Measurements from ENCODE around the gene PRAMEF6.
"Not testable (repeated sequence)": the region's sequence is repeated elsewhere in the genome, so short reads cannot be mapped to it uniquely, and the experiment has no call there.

PRAMEF6 gene

GRCh38 chr1:12947480-12947879 is at the start of gene PRAMEF6:
TSS of gene PRAMEF6 (minus strand) at chr1:12947580. CDS start at chr1:12942518, 5,062 bp downstream.
- not testable (repeated sequence) for H3K4me1 ChIP-seq (ENCODE audit: control insufficient read depth, insufficient read depth, low read length, unreplicated experiment); H3K27me3 ChIP-seq (ENCODE audit: insufficient read depth, low read length); H3K79me2 ChIP-seq (ENCODE audit: control insufficient read depth, insufficient read depth, low read length, unreplicated experiment); H3K27ac ChIP-seq (ENCODE audit: low read depth, low read length); H3K4me3 ChIP-seq (ENCODE audit: low read depth, low read length); H3K36me3 ChIP-seq (ENCODE audit: insufficient read depth, low read length); H2AFZ ChIP-seq (ENCODE audit: low read length, unreplicated experiment)

- not testable (repeated sequence) for H3K4me3 ChIP-seq (ENCODE audit: low read depth, low read length); H3K27ac ChIP-seq (ENCODE audit: low read depth, low read length)
These were observed 23.0 kb downstream of the PRAMEF6 start for GRCh38 chr1:12924368-12924767.

GRCh38 chr1:12921749-12922148 is 25.6 kb downstream of the PRAMEF6 start:
- not testable (repeated sequence) for H3K27me3 ChIP-seq (ENCODE audit: insufficient read depth, low read length); H3K36me3 ChIP-seq (ENCODE audit: insufficient read depth, low read length); H3K79me2 ChIP-seq (ENCODE audit: control insufficient read depth, insufficient read depth, low read length, unreplicated experiment); H3K4me3 ChIP-seq (ENCODE audit: low read depth, low read length); H3K27ac ChIP-seq (ENCODE audit: low read depth, low read length); H3K4me1 ChIP-seq (ENCODE audit: control insufficient read depth, insufficient read depth, low read length, unreplicated experiment); H2AFZ ChIP-seq (ENCODE audit: low read length, unreplicated experiment)

More at GRCh38 chr1:12924368-12924767, 23.0 kb downstream of the PRAMEF6 start:
- not testable (repeated sequence) for H3K4me1 ChIP-seq (ENCODE audit: control insufficient read depth, insufficient read depth, low read length, unreplicated experiment); H2AFZ ChIP-seq (ENCODE audit: low read length, unreplicated experiment); H3K79me2 ChIP-seq (ENCODE audit: control insufficient read depth, insufficient read depth, low read length, unreplicated experiment); H3K27me3 ChIP-seq (ENCODE audit: insufficient read depth, low read length); H3K36me3 ChIP-seq (ENCODE audit: insufficient read depth, low read length)

- not testable (repeated sequence) for H3K36me3 ChIP-seq (ENCODE audit: insufficient read depth, low read length); H3K27me3 ChIP-seq (ENCODE audit: insufficient read depth, low read length); H3K79me2 ChIP-seq (ENCODE audit: control insufficient read depth, insufficient read depth, low read length, unreplicated experiment); H3K27ac ChIP-seq (ENCODE audit: low read depth, low read length); H3K4me3 ChIP-seq (ENCODE audit: low read depth, low read length); H3K4me1 ChIP-seq (ENCODE audit: control insufficient read depth, insufficient read depth, low read length, unreplicated experiment); H2AFZ ChIP-seq (ENCODE audit: low read length, unreplicated experiment)
These were observed 31.1 kb downstream of the PRAMEF6 start, which contains the start of gene PRAMEF7 for GRCh38 chr1:12916310-12916709. TSS of gene PRAMEF7 (plus strand) at chr1:12916610. CDS start at chr1:12917693, 1,083 bp downstream.

- not testable (repeated sequence) for H3K4me1 ChIP-seq (ENCODE audit: control insufficient read depth, insufficient read depth, low read length, unreplicated experiment); H3K36me3 ChIP-seq (ENCODE audit: insufficient read depth, low read length); H3K79me2 ChIP-seq (ENCODE audit: control insufficient read depth, insufficient read depth, low read length, unreplicated experiment); H3K27ac ChIP-seq (ENCODE audit: low read depth, low read length); H3K27me3 ChIP-seq (ENCODE audit: insufficient read depth, low read length); H3K4me3 ChIP-seq (ENCODE audit: low read depth, low read length); H2AFZ ChIP-seq (ENCODE audit: low read length, unreplicated experiment)
These were observed 43.4 kb downstream of the PRAMEF6 start for GRCh38 chr1:12903793-12904572.

- not testable (repeated sequence) for H3K27me3 ChIP-seq (ENCODE audit: insufficient read depth, low read length); H3K79me2 ChIP-seq (ENCODE audit: control insufficient read depth, insufficient read depth, low read length, unreplicated experiment)
These were observed 48.2 kb downstream of the PRAMEF6 start for GRCh38 chr1:12899186-12899585.

GRCh38 chr1:12898170-12898569 is 49.2 kb downstream of the PRAMEF6 start, which contains the start of gene PRAMEF10:
TSS of gene PRAMEF10 (minus strand) at chr1:12898270. CDS start at chr1:12895847, 2,423 bp downstream.
- not testable (repeated sequence) for H3K27ac ChIP-seq (ENCODE audit: low read depth, low read length); H3K27me3 ChIP-seq (ENCODE audit: insufficient read depth, low read length); H3K4me3 ChIP-seq (ENCODE audit: low read depth, low read length); H2AFZ ChIP-seq (ENCODE audit: low read length, unreplicated experiment); H3K4me1 ChIP-seq (ENCODE audit: control insufficient read depth, insufficient read depth, low read length, unreplicated experiment); H3K79me2 ChIP-seq (ENCODE audit: control insufficient read depth, insufficient read depth, low read length, unreplicated experiment); H3K36me3 ChIP-seq (ENCODE audit: insufficient read depth, low read length)

More at GRCh38 chr1:12899186-12899585, 48.2 kb downstream of the PRAMEF6 start:
- not testable (repeated sequence) for H3K36me3 ChIP-seq (ENCODE audit: insufficient read depth, low read length); H2AFZ ChIP-seq (ENCODE audit: low read length, unreplicated experiment); H3K4me1 ChIP-seq (ENCODE audit: control insufficient read depth, insufficient read depth, low read length, unreplicated experiment); H3K4me3 ChIP-seq (ENCODE audit: low read depth, low read length); H3K27ac ChIP-seq (ENCODE audit: low read depth, low read length)

All from ACC112 (cell line).